DMS53 treated with DMSO at 0.1 percent for 48 hours (cell line): ENCODE data around the gene HIPK2.

Experiments
- DNase-seq: peaks from one replicate; lab custom pipeline; 2025; ENCODE audit not compliant: unreplicated experiment; lab: John Stamatoyannopoulos, UW

The HIPK2 gene

DNA sequence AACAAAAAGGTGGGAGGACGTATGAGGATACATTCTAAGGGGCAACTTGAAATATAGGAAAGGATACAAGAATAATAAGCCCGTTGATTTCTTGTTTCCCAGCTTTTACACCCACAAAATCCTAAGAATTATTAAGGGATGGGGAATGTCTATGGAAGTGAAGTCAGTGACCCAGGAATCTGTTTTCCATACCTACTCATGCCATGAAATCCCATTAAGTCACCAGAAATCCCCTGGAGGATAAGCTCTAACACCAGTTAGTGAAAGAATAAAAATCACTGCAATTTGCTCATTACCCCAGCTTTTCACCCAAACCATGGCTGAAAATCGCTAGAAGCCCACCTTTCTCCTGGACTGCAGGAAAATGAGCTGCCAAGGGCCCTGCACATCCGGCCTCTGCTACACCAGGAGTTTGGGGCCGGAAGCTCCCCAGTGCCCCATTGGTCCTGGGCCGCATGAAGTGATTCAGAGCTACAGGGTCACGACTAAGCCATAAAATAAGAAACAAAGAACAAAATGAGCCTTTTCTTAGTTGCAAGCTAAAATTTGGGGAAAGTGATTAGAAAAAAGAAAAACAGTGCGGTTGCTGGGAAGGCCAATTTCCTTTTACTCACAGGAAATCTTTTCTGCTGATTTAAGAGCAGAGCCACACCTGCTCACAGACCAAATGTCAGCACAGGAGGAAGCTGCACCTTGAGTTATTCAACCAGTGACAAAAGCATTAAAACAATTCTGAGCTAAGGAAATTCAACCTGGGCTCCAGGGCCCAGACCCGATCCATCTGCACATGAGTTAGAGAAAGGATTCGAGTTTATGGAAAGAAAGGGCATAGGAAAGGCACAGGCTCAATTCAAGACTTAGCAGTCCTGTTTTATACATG lies 40.3 kb downstream of the HIPK2 start:
- DNase-seq, result no peak

GRCh38 chr7:139735912-139736595 lies 41.7 kb downstream of the HIPK2 start:
- DNase-seq, result no peak

DNA sequence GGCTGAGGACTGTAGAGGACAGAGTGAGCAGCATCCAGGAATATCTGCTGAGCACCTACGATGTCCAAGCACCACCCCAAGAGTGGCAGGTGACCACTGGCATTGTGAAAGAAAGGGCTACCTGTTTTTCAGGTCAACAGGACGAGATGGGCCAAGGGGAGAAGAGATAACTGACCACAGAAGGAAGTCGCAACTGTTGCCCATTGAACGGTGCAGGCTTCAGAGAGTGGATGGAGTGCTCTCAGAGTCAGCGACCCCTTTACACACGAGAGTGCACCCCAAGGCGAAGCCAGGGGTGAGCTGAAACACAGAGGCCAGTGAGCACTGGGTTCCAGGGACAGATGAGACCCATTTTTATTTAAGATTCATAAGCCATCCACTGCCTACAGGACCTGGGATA lies 42.3 kb downstream of the HIPK2 start:
- DNase-seq, result no peak

- DNase-seq, result no peak
Measured at GRCh38 chr7:139734395-139734794, 43.4 kb downstream of the HIPK2 start.

DNA sequence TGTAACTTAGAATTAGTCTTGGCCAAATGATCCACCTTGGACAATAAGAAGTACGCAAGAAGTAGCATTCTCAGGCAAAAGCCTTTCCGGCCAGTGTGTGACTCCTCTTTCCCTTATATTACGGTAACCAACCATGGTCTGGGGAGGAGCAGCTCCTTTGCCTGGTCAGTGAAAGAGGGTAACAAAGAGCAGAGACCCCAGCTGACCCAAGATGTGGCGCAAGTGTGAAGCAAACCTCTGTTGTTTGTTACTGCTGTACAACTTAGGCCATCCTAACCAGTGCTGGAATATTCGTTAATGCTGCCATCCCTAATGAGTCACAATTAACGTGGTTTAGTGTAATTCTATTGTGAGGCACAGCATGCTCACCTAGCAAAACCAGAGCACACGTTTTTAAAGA lies 44.0 kb downstream of the HIPK2 start:
- DNase-seq, result no peak

- DNase-seq, result no peak
Measured at GRCh38 chr7:139732471-139733167, 45.2 kb downstream of the HIPK2 start.

DNA sequence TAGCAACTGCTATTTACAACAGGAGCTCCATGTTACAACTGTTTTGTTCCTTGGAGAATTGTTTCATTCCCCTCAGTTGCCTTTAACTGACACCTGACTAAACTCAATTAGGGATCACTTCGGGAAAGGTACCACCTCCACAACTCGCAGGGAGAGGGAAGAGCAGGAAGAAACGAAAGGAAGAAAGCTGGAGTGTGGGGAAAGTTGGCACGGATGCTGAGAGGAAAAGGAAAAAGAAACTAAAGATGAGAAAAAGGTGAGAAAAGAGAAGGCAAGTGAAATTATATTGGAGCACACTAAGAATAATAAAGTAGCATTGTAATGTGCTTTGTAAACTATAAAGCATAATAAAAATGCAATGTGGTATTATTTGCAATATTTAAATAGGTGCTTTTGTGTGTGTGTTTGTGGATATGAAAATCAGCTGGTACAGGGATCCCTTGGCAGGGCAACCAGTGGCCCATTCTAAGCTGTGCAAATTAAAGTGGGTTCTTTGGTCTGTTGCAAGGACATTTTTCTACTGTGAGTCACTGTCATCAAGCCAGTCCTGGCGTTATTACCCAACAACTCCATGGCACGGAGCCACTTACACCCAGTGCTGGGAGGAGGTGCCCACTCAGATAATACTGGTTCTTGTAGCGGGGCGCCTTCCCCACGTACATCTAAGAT lies 45.9 kb downstream of the HIPK2 start:
- DNase-seq, result peak; percentile 26

DNA sequence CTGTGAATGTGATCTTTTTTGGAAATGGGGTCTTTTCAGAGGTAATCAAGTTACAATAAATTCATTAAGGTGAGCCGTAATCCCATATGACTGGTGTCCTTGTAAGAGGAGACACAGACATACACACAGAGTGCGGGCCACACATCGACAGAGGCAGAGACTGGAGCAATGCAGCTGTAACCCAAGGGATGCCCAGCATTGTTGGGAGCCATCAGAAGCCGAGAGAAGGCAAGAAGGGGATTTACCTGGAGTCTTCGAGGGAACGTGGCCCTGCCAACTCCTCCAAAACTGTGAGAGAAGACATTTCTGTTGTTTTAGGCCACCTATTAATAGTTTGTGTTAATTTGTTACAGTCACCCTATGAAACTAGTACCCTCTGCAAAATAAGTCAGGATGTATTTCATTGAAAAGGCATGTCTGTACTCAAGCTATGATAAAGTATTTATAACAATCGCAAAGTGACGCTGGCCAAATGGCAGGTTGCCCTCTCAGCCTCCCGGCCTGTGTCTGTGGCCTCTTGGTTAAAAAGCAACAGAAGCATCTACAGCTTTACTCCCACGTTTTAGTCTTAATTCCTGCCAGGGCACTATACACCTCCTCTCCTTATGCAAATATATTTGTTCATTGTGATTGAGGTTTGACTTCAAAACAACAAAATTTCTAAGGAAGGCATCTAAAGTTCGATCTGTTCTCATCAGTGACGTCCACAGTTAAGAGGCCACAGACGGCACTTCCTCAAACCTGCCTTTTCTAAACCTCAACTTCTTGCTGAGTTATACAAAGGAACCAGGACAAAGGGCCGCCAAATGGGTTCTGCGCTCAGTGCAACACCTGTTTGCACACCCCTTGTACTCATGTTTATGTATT lies 46.8 kb downstream of the HIPK2 start:
- DNase-seq, result no peak

DNA sequence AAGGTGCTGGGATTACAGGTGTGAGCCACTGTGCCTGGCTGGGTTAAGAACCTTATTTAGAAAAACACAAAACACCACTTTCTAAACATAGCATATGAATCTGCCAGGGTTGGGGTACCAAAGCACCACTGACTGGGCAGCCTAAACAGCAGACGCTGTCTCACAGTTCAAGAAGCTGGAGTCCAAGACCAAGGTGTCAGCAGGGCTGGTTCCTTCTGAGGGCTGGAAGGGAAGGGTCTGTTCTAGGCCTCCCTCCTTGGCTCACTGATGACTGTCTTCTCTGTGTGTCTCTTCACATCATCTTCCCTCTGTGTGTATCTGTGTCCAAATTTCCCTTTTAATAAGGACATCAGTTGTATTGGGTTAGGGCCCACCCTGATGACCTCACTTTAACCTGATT lies 49.6 kb downstream of the HIPK2 start:
- DNase-seq, result no peak

- DNase-seq, result no peak
Measured at GRCh38 chr7:139727151-139727705, 50.6 kb downstream of the HIPK2 start.

DNA sequence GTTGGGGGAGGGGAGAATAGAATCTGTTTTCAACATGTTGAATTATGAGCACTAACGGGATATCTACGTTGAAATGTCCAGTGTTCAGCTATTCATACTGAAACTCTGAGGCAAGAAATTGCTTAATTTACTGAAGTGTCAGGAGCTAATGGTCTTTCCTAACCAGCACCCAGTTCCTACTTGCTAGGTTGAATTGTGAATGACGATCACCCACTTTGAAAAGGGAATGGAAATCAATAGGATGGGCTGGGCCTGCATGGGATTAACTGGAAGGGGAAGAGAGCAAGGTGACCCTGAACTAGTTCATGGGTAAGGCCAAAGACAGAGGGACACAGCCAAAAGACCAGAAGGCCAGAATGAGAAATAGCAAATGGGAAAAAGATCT lies 51.3 kb downstream of the HIPK2 start:
- no peak for DNase-seq

- DNase-seq, result no peak
Measured at GRCh38 chr7:139725858-139726484, 51.8 kb downstream of the HIPK2 start.

GRCh38 chr7:139725077-139725476 lies 52.7 kb downstream of the HIPK2 start:
- peak; percentile 25 for DNase-seq

DNA sequence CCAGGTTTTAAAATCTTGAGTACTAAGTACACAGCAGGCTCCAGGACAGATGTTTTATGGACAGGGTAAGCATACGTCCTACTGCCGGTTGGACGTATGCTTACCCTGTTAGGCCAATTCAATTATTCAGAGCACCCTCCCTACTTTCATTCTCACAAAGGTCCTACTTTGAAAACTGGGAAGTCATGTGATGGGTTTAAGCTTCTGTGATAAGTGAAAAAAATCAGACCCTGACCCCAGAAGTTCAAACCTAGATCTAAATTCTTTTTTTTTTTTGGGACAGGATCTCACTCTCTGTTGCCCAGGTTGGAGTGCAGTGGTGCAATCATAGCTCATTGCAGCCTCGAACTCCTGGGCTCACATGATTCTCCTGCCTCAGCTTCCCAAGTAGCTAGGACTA lies 55.2 kb downstream of the HIPK2 start:
- DNase-seq, result no peak

DNA sequence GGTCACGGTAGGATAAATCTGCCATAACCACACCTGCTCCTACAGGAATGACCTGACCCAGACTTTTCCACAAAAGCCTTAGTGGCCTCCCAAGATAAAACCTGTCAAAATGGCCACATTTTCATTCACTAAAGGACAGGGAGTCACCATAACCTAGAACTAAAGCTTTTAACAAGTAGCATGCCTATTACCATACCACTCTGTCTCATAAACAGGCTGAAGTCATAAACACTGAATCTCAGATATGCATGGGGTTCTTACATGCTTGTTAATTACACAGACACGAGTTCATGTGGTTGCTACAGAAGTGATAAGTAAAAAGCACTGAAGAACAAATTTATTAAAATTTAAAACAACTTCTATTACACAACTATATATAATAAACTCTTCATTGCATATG lies 56.0 kb downstream of the HIPK2 start:
- DNase-seq, result no peak

- no peak for DNase-seq
Measured at GRCh38 chr7:139721417-139721816, 56.4 kb downstream of the HIPK2 start.

GRCh38 chr7:139720705-139721231 lies 57.0 kb downstream of the HIPK2 start:
- no peak for DNase-seq

DNA sequence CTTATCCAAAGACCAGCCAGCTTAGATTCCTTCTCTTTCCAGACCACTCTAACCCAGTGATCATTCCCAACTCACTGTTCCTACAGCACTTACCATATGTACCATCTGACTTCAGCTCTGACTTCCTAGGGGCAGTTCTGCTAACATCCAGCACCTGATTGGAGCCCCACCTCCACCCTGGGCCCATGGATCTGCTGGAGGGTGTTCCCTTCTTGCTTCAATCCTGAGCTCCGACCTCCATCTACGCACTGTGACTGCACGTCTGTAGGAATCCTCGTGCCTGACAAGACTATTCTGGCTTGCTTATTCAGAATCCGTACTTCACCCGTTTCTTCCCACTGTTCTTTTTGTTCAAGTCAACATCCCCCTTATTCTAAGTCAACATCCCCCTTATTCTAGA lies 57.6 kb downstream of the HIPK2 start:
- no peak for DNase-seq

- DNase-seq, result no peak
Measured at GRCh38 chr7:139718859-139719258, 58.9 kb downstream of the HIPK2 start.
